Glomerular visceral epithelial cell (primary cell): ENCODE results near the gene UHRF1.
"Not testable (repeated sequence)": the region's sequence is repeated elsewhere in the genome, so short reads cannot be mapped to it uniquely, and the experiment has no call there.

Experiments
- DNase-seq: peaks from one replicate; pipeline ENCODE4 v3.0.0-alpha.2; 2016; ENCODE audit errors: extremely low spot score

Gene UHRF1

DNA sequence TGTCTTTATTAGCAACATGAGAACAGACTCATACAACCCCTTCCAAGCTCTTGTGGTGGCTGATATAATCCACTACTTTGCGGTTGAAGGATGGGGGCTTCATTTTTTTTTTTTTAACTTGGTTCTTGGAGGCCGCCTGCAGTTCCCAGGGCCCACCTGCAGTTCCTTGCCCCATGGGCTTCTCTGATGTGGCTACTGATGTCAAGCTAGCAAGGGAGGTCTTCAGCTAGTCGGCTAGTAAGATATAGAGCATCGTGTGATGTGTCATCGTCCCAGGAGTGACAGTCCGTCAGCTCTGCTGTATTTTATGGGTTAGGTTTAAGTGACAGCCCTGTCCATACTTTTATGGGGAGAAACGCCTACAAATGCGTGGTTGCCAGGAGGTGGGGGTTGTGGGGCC lies 26.1 kb downstream of the UHRF1 start:
- no peak for DNase-seq

DNA sequence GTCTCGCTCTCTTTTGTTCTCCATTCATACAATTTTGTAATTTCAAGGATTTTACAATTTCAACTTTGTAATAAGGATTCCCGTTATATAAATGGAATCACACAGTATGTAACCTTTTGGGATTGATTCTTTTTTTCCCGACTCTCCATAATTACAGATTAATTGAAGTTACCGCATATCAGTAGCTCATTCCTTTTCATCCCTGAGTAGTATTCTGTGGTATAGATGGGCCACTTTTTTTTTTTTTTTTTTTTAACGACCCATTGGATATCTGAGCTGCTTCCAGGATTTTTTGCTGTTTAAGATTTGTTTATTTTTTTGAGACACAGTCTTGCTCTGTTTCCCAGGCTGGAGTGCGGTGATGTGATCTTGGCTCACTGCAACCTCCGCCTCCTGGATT lies 27.8 kb downstream of the UHRF1 start:
- DNase-seq, result no peak

DNA sequence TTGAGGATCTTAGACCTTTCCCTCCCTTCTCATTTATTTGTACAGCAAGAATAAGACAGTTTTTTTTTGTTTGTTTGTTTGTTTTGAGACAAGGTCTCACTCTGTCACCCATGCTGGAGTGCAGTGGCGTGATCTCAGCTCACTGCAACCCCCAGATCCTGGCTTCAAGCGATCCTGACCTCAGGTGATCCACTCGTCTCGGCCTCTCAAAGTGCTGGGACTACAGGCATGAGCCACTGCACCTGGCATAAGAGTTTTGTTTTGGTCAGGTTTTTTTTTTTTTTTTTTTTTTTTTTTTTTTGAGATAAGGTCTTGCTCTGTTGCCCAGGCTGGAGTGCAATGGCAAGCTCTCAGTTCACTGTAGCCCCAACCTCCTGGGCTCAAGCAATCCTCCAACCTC lies 29.2 kb downstream of the UHRF1 start:
- DNase-seq, result not testable (repeated sequence)

DNA sequence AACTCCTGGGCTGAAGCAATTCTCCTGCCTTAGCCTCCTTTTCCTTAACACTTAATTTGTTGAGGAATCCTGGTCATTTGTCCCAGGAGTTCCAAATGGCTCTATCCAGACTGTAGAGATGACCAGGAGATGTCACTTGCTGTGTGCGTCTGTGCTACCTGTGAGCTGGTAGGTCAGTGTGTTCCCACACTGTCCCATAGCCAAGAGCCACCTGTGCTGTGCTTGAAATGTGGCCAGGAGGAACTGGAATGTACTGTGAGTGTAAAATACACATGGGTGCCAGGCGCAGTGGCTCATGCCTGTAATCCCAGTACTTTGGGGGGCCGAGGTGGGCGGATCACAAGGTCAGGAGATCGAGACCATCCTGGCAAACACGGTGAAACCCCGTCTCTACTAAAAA lies 30.2 kb downstream of the UHRF1 start:
- no peak for DNase-seq

DNA sequence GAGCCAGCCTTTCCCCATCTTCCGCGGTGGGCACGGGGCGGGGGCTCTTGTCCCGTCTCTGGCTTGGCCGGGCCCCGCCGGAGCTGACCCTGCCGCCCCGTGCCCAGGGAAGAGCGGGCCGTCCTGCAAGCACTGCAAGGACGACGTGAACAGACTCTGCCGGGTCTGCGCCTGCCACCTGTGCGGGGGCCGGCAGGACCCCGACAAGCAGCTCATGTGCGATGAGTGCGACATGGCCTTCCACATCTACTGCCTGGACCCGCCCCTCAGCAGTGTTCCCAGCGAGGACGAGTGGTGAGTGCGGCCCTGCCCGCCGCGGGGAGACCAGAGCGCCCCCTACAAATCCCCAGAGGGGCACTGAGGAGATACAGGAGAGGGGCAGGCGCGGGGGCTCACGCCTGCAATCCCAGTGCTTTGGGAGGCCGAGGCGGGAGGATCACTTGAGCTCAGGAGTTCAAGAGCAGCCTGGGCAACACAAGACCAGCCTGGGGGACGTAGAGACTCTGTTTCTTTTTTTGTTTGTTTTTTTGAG lies 32.4 kb downstream of the UHRF1 start:
- not testable (repeated sequence) for DNase-seq

DNA sequence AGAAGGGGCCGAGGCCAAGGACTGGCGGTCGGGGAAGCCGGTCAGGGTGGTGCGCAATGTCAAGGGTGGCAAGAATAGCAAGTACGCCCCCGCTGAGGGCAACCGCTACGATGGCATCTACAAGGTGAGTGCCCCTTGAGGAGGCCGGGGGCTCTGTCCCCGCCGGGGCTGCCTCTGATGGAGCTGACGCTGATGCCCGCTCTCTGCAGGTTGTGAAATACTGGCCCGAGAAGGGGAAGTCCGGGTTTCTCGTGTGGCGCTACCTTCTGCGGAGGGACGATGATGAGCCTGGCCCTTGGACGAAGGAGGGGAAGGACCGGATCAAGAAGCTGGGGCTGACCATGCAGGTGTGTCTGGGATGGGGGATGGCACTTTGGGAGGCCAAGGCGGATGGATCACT lies 41.3 kb downstream of the UHRF1 start:
- DNase-seq, result not testable (repeated sequence)

DNA sequence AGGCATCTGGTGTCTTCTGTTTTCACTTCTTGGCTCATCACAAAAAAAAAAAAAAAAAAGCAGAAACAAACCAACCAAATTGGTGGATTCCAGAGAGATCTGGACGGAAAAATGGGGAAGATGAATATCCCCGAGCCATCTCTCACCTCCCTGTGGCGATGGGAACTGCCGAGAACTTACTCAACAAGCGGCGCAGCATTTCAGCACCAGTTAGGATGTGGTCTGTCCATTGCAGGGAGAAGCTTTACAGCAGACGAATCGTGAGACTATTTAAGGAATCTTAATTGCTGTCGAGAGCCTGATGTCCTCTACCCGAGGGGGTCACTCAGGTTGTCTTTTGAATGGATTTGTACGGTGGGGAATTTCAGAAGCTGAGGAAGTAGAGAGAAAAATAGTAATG lies 42.4 kb downstream of the UHRF1 start:
- DNase-seq, result no peak

DNA sequence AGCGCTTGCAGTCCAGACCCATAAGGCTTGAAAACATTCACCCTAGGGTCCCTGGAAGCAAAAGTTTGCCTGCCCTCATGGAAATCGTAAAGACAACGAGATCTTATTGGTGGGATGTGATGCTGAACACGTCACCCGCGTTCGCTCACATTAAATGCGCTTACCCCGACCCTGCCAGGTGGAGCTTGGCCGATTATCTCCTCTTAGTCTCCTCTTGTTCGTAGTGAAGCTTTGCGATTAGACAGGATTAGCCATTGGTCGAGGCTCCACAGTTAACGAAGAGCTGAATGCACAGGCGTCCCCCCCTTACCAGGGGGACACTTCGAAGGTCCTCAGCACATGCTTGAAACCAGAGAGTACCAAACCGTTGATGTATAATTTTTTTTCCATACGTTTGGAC lies 43.6 kb downstream of the UHRF1 start:
- DNase-seq, result no peak

DNA sequence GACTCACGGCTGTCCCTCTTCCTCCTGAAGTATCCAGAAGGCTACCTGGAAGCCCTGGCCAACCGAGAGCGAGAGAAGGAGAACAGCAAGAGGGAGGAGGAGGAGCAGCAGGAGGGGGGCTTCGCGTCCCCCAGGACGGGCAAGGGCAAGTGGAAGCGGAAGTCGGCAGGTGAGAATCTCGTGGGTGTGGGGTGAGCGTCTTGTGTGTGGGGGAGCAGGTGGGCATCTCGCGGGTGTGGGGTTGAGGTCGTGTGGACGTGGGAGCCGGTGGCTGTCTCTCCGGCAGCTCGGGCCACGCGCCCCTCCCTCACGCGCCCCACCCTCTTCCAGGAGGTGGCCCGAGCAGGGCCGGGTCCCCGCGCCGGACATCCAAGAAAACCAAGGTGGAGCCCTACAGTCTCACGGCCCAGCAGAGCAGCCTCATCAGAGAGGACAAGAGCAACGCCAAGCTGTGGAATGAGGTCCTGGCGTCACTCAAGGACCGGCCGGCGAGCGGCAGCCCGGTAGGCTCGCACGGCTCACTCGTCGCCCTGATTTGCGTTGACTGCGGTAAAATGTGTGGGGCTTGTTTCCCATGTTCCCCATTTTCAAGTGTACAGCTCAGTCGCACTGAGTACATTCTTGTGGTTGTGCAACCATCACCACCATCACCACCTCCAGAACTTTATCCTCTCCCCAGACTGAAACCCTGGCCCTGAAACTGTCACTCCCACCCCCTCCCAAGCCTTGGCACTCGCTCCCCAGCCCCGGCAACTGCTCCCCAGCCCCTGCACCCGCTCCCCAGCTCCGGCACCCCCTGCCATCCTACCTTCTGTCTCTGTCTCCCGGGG lies 45.2 kb downstream of the UHRF1 start:
- DNase-seq, result not testable (repeated sequence)

DNA sequence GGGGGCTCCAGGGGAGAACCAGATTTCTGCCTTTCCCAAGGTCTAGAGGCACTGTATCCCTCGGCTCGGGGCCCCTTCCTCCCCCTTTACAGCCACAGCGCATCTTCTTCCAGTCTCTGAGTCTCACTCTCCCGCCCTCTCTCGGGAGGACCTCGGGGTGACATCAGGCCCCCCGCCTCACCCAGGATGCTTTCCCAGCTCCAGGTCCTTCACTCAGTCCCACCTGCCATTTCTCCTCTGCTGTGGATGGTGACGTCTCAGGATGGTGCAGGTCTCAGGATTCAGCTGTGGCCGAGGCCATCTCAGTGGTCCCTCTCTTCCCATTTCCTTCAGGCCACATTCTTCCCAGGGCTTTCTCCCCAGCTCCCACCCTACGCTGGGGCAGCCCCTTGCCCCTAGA lies 46.0 kb downstream of the UHRF1 start:
- no peak for DNase-seq

DNA sequence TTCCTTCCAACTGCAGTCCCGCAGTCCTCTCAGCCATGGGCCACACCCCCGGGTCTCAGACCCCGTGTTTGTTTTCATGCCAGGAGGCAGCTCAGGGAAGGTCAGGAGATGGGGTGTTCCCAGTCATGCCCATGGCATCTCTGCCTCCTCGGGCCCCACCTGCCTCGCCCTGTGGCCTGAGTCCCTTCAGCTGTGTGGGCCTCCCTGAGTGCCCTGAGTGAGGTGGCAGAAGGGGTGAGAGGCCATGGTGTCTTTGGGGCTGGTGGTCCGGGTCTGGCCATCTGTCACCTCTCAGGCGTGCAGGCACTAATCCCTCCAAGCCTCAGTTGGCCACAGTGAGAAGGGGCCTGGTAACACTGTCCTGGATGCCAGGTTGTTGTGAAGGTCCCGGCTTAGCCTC lies 48.7 kb downstream of the UHRF1 start:
- peak; percentile 20 for DNase-seq

DNA sequence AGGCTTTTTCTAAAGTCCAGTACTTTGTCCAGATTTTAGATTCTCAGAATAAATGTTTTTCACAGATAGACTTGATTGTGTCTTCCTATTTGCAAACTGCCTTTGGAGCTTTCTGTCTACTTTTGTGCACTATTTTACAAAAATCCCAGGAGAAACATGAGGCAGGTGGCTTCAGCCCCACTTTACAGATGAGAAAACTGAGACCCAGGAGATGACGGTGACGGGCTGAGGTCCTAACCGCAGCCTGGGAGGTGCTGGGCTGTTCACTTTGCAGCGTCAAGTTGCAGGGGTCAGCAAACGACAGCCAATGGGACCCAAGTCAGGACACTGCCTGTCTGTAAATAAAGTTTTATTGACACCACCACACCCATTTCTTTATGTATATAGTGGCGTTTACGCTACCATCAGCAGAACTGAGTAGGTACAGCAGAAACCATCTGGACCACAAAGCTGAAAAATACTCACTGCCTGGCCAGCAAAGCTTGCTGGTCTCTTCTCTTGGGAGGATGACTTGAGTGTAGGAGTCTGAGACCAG lies 52.9 kb downstream of the UHRF1 start:
- no peak for DNase-seq

DNA sequence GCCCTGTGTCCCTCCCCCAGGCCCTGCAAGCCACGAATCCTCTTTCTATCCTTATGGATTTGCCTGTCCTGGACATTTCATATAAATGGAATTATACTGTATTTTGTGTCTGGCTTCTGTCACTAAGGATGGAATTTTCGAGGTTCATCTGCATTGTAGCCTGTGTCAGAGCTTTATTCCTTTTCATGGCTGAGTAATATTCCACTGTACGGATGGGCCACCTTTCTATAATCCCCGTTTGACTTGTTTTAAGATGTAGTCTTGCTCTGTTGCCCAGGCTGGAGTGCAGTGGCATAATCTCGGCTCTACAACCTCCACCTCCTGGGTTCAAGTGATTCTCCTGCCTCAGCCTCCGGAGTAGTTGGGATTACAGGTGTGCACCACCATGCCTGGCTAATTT lies 55.8 kb downstream of the UHRF1 start:
- DNase-seq, result no peak

DNA sequence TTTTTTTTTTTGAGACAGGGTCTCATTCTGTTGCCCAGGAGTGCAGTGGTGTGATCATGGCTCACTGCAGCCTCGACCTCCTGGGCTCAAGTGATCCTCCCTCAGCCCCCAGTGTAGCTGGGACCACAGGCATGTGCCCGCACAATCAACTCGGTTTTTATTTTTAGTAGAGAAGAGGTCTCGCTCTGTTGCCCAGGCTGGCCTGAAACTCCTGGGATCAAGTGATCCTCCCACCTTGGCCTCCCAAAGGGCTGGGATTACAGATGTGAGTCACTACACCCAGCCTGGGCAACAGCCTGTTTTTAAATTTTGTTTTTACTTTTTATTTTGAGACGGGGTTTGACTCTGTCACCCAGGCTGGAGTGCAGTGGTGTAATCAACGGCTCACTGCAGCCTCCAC lies 57.3 kb downstream of the UHRF1 start:
- DNase-seq, result peak; percentile 78

DNA sequence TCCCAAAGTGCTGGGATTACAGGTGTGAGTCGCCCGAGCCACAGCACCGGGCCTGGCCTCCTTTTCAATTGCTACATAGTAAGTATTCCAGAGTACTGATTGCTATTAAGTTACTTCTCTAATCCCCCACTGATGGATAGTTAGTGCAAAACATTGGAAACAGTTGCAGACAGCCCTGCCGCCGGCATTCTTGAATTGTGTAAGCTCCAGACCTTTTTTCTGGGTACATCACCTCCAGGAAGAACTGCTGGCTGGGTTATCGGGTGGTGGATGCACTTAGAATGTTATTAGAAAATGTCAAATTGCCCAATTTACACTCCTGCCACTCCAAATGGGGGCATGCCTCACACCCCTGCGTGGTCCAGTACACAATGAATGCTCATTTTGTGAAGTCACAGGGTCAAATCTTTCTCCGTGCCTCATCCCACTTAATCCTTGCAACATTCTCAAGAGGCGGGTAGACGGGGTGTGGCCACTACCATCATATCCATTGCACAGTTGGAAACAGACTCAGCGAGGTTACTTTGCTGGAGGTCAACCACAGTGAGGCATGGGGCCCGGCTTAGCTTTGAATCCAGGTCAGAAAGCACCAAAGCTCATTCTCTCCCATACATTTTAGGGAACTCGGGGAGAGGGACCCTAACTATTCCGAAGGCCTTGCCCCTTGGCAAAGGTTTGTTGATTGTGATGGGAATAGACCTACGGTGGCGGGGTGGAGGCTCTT lies 58.6 kb downstream of the UHRF1 start:
- DNase-seq, result peak; percentile 58

DNA sequence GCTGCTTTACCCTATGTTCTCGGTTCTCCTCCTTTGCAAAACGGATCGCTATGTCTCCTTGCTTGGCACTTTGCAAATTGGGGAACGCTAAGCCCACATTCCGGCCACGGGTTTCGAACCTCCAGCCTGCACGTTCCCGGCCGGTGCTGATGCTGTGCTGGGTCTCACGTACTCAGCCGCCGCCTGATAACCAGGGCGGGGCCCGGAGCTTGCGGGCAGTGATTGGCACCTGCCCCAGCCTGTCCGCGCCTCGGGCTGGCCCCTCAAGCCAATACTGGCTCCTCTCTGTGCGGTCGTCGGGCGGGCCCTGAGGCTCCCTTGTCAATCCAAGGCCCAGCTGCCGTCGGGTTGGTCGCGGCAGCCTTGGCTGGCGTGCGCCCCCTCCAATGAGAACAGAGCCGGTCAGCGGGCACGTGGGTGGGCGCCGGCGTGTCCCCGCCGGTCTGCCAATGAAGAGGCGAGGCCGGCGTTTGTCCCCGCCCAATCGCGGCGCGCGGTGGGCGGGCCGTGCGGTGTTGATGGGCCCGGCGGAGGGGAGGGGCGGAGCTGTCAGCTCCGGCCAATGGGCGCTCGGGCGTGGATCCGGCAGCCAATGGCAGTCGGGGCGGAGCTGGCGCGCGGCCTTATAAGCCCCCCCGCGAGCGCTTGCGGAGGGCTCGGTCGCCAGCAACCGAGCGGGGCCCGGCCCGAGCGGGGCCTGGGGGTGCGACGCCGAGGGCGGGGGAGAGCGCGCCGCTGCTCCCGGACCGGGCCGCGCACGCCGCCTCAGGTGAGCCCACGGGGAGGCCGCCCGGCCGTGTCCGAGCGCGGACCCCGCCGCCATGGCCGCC lies 59.4 kb downstream of the UHRF1 start, which contains the start of gene KDM4B:
Gene KDM4B, plus strand, starts transcription at position 652 of the 830 bp plus-strand sequence. CDS start 63,778 bp downstream, outside the sequence.
- peak; percentile 100 for DNase-seq

DNA sequence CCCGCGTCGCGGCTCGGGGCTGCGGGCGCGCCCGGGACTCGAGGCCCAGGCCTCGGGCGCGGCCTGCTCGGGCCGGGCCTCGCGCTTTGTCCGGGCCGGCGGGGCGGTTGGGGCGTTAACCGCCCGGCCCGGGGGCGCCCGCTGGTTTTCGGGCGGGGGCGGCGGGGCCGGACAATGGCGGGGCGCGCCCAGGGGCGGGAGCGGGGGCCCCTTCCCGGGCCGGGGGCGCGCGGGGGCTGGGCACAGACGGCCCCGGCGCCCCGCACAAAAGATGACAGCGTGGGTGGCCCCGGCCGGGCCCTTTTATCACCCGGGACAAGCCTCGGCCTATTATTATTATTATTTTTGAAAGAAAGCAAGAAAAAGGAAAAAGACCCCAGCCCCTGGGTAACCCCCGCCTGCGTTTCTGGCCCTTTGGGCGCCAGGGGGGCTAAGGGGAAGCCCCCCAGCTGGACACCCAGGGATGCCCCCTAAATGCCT lies 60.0 kb downstream of the UHRF1 start:
- DNase-seq, result no peak

DNA sequence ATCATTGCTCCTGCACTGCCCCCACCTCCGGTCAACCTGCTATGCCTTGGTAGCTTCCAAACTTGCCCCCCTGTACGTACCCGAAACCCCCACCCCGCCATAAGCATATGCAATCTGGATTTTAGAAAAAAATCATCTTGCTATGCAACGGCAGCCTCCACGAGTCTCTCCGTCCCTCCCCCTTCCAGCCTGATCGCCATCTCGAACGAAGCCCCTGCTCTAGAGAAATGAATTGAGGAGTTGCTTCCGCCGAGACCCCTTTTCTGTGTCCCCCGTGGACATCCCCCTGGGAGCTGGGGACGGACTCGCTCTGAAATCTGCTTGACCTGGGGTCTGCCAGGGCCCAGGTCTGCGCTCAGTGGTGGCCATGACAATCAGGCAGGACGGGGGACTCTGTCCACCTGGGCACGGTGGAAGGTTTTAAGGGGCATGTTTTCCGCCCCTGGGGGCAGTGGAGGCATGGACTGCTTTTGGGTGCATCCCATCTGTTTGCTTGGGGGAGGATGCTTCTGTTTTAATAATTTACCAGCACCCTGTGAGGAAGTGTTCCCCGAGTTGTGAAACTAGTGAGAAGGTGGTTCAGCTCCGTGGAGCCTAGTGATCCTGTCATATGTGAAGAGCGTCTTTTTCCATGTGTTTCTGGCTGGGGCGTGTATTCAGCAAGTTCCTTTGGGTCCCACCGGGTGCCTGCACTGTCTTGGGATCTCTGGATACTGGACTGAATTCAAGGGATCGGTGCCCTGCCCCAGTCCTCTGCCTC lies 60.7 kb downstream of the UHRF1 start:
- DNase-seq, result peak; percentile 42

DNA sequence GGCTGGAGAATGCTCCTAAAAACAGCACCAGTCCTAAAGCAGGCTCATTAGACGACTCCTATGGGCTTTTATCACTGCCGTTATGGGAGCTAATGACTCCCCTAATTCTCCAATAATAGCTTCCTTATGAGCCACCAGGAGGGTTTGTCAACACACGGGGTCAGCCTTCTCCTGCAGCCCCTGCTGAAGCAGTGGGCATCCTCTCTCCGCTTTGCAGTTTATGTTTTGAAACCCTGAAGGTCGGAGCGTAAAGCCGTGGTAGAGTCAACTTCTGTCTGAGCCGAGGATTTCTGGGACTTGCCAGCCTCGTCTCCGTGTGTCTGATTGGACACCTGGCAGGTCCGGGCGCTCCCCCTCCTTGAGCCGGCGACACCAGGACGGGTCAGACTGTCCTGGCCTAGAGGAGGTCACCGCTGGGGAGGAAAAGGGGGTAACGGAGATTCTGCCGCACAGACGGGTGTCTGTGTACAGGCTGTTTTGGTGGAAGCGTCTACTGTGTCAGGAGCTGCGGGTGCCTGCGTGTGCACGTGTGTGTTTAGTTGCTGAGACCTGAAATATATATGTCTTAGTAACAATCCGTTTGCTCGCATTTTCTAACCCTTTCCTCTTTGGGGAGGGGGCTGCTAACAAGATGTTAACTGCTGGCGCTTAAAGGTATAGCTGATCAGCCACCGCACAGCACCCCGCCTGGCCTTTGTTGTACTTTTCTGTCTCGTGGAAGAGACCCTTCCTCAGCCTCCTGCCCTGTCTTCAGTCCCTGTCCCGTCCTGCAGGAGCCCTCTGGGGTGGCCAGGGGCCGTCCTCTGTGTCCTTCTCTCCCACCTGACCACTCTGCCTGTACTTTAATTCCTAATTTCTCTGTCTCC lies 61.5 kb downstream of the UHRF1 start:
- DNase-seq, result no peak

DNA sequence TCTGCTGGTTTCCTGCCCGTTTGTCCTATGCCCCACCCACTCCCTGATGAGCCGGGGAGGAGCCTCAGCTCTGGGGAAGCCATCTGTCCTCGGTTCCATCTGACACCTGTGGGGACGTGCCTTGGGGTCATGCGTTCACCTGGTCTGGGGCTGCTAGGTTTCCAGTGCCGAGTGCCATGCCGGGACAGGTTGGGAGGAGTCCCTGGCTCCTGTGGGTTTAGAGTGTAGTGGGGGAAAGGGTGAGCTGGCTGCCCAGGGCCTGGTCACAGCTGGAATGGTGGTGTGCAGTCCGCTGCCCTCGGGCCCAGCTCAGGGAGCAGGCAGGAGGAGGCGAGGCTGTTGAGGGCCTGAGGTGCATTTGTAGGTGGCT lies 62.1 kb downstream of the UHRF1 start:
- no peak for DNase-seq
